ENCODE measurements around the gene ST6GAL2.

ST6GAL2 gene

DNA sequence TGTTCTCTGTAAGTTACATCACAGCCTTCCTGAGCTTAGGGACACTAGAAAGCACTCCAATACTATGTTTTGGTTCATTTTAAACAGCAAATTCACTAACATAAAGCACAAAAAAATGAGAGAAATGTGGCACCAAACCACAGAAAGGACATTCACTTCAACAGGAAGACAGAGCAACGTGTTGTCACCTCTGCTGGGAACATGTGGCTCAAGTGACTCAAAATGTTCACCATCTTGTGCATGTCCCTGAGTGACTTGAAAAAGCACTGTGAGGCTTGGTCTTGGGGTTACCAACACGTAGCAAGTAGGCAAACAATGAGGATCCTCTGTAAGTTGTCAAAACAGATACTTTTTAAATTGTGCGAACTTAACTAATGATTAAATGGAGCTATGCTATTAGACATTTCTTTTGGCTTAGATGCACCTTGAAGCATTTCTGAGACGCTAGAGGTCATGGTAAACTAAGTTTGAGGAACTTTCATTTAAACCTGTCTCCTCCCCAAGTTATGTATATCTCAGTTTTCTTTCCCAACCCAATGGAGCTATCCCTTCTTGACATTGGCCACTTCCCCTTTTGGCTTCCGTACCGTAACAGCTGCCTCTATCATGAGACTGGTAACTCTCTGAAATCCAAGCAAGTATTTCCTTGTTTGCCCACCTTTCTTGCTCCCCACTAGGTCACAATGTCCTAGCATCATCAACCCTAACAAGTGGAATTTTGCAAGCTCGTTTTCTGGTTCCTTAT is 14.0 kb upstream of the ST6GAL2 start:
- in situ Hi-C loops (cut with HindIII; ENCODE audit: low sequenced_read_pairs): no loop called here
- DNase-seq (ENCODE audit: low read depth, low spot score): no peak

DNA sequence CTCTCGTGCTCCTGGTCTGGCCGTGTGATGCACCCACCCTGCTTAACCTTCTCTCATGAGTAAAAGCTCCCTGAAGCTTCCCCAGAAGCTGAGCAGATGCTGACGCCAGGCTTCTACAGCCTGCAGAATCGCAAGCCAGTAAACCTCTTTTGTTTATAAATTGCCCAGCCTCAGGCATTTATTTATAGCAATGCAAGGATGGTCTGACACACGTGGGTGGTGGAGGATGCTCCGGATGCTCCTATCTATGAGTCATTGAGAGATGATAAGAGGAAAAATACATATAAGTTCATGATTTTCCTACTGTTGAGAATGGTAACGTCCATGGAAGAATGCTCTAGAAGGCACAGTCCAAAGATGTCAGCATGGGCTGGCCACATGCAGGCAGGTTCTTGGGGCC is 8.6 kb upstream of the ST6GAL2 start:
- TF ChIP-seq, protein P1, sequence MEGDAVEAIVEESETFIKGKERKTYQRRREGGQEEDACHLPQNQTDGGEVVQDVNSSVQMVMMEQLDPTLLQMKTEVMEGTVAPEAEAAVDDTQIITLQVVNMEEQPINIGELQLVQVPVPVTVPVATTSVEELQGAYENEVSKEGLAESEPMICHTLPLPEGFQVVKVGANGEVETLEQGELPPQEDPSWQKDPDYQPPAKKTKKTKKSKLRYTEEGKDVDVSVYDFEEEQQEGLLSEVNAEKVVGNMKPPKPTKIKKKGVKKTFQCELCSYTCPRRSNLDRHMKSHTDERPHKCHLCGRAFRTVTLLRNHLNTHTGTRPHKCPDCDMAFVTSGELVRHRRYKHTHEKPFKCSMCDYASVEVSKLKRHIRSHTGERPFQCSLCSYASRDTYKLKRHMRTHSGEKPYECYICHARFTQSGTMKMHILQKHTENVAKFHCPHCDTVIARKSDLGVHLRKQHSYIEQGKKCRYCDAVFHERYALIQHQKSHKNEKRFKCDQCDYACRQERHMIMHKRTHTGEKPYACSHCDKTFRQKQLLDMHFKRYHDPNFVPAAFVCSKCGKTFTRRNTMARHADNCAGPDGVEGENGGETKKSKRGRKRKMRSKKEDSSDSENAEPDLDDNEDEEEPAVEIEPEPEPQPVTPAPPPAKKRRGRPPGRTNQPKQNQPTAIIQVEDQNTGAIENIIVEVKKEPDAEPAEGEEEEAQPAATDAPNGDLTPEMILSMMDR (IDR thresholded peaks at IDR 0.05; ENCODE audit: low read depth, low read length): no peak
- no peak for DNase-seq (ENCODE audit: low read depth, low spot score)
- in situ Hi-C loops (cut with HindIII; ENCODE audit: low sequenced_read_pairs): no loop called here
- no peak overlapping the region for H3K4me3 ChIP-seq (ENCODE audit: low read depth, low read length)

More for the DNA sequence above, 14.0 kb upstream of the ST6GAL2 start:
- TF ChIP-seq, protein P1 (IDR thresholded peaks at IDR 0.05; ENCODE audit: low read depth, low read length): no peak
- no peak overlapping the region for H3K4me3 ChIP-seq (ENCODE audit: low read depth, low read length)

DNA sequence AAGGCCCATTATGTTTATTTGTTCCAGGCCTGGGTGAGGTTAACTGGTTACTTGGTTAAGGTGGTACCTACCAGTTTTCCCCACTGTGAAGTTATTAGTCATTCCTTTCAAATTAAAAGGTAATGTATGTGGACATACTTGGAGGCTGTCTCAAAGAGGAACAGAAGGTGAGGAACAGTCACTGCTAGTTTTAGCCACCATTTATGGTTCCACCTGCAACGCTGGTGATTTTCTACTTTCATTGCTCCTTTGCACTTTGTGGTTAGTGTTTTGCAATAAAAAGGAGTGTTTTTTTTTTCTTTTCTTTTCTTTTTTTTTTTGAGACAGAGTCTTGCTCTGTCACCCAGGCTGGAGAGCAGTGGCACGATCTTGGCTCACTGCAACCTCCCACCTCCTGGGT is 6.1 kb upstream of the ST6GAL2 start:
- TF ChIP-seq, protein P1 (IDR thresholded peaks at IDR 0.05; ENCODE audit: low read depth, low read length): no peak
- no peak for DNase-seq (ENCODE audit: low read depth, low spot score)
- in situ Hi-C loops (cut with HindIII; ENCODE audit: low sequenced_read_pairs): no loop called here
- H3K4me3 ChIP-seq (ENCODE audit: low read depth, low read length): no peak overlapping the region

DNA sequence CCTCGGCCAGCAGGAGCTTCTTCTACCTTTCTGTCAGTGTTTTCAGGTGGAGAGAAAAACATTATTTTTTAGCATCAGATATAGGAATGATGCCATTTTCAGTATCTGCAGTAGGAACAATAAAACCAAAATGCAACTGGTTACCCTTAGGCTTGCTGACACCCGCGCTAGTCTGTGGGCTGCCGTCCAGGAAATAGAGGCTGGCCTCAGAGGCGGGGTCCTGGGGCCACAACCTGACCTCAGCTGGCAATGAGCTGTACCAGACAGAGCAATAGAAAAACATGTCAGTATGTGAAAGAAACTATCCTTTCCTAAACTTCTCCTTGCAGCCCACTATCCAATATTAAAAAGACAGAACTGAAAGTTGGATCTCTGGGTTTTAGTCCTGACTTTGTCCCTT is 4.6 kb upstream of the ST6GAL2 start:
- TF ChIP-seq, protein P1 (IDR thresholded peaks at IDR 0.05; ENCODE audit: low read depth, low read length): no peak
- in situ Hi-C loops (cut with HindIII; ENCODE audit: low sequenced_read_pairs): no loop called here
- H3K4me3 ChIP-seq (ENCODE audit: low read depth, low read length): no peak overlapping the region
- no peak for DNase-seq (ENCODE audit: low read depth, low spot score)

DNA sequence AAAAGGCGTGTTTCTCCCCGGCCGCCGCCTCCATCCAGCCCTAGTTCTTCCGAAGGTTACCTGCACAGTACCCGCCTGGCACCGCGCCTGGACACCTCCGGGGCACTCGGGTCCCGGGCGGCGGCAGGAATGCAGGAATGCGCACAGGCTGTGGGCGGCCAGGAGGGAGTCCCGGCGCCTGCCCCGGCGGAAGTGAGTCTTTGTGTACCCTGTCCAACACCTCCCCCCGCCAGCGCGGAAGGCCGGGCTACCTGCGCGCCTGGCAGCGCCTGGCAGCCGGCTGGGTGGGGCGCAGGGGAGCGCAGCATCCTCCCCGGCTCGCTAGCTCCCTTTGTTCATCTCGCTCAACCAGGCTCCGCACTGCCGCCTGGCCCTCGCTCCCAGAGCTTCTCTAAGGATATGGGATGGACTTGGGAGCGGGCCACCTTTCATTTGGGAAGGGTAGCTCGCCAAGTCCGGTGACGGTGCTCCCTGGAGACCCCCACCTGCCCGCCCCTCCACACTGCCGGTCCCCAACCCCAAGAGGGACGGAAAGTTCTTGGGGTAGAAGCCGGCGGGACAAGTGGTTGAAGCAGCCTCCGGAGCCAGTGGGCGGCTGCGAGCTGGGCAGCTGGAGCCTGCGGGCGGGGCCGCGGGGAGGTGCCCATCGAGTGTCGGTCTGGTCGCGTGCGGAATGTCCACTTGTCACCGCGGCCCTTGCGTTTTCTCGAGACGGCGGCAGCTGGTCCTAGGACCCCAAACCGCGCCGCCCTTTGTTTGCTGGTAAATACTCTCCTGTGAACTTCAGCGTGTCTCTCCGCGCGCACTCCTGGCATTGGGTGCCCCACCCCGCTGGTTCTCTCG is 1.2 kb upstream of the ST6GAL2 start:
- peak overlapping the region; percentile 53 for H3K4me3 ChIP-seq (ENCODE audit: low read depth, low read length)
- peak; percentile 41 for DNase-seq (ENCODE audit: low read depth, low spot score)

DNA sequence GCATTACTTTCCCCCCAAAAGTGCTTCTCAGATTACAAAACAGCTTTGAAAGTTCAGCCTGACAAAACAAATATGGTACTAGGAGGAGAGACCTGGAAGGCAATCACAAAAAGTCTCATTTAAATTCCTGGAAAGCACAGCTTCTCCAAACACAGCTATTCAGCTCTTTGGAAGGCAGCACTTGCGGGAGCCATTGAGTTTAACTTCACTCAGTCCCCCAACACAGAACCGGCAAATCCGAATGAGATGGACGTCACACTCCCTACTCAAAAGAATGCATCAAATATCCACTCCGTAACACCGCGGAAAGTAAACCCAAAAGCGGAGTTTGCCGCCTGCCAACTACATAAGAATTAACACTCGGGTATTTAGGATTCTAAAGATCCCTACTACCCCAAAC is 638 bp downstream of the ST6GAL2 start:
- in situ Hi-C loops (cut with HindIII; ENCODE audit: low sequenced_read_pairs): no loop called here
- TF ChIP-seq, protein P1 (IDR thresholded peaks at IDR 0.05; ENCODE audit: low read depth, low read length): no peak
- DNase-seq (ENCODE audit: low read depth, low spot score): peak; percentile 41
- peak overlapping the region; percentile 53 for H3K4me3 ChIP-seq (ENCODE audit: low read depth, low read length)

More for the DNA sequence above, 1.2 kb upstream of the ST6GAL2 start:
- TF ChIP-seq, protein P1 (IDR thresholded peaks at IDR 0.05; ENCODE audit: low read depth, low read length): no peak
- in situ Hi-C loops (cut with HindIII; ENCODE audit: low sequenced_read_pairs): no loop called here
